Measurements from ENCODE around the gene OPTC.

GRCh38 chr1:203551550-203551949, 57.6 kb downstream of the OPTC start:
- TF ChIP-seq POLR2AphosphoS5 (IDR thresholded peaks at IDR 0.05) (no peak), CTCF (IDR thresholded peaks at IDR 0.05 in 8 of 11, conservative IDR thresholded peaks at IDR 0.05 in 3 of 11) (no peak)
